Measurements from ENCODE around the gene ZDHHC7.
"Not testable (repeated sequence)": the region's sequence is repeated elsewhere in the genome, so short reads cannot be mapped to it uniquely, and the experiment has no call there.

Gene ZDHHC7, protein sequence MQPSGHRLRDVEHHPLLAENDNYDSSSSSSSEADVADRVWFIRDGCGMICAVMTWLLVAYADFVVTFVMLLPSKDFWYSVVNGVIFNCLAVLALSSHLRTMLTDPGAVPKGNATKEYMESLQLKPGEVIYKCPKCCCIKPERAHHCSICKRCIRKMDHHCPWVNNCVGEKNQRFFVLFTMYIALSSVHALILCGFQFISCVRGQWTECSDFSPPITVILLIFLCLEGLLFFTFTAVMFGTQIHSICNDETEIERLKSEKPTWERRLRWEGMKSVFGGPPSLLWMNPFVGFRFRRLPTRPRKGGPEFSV

DNA sequence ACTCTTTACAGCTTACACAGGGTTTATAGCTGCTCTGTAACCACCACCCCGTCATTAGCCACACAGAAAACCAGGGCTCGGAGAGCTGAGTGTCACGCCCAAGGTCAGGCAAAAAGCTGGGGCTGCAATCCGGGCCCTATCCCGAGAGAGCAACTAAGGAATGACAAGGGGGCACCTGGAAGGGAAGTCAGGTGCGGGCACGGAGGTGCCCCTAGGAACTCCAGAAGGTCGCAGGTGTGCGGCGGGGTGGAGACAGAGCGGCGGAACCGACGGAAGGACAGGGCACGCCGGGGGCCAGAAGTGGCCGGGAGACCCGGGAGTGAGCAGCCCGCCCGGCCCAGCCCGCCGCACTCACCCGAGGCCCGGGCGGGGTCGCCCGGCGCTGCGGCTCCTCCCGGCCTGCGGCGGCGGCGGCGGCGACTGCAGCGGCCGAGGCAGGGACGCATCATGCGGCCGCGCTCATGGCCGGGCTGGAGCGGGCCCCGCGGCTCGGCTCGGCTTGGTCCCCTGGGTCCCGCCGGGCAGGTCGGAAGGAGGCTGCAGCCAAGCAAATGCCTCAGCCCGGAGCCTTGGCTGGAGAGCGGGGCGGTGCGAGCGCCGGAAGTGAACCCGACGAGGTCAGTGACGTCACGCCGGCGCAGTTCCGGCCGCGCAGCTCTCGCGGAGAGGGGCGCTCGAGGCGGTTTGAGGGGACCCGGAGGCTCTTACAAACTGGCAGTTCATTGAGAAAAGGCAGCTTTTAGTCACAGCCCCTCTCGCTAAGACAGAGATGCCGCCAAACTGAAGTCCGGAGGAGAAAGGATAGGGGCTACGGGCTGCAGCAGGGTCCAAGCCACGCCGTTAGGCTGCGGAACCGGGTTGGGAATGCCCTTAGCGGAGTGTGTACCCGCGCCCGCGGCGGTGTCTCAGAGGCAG, at the start of gene ZDHHC7:
Gene ZDHHC7, minus strand, starts transcription at position 605 of the 915 bp plus-strand sequence. CDS start 20,917 bp downstream, outside the sequence.
- in situ Hi-C loops (cut with MboI; ENCODE audit: low sequenced_read_pairs) = no loop called here

DNA sequence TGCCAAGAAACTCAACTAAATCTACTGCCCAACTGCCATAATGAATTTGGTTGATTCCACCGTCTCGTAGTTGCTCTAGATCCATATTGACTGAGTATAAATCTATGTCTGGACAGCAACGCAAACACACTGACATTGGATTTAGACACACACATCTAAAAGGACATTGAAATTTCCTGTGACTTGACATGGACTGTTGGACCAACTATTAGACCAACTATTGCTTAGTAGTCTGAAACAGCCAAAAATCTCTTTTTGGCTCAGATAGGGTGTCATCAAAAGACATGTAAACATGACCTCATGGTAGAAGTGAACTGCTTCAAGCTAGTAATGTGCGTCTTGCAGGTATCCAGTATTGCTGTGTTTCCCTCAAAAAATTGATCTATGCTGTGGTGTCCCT, 47.6 kb upstream of the ZDHHC7 start:
- in situ Hi-C loops (cut with MboI; ENCODE audit: low sequenced_read_pairs) = no loop called here

DNA sequence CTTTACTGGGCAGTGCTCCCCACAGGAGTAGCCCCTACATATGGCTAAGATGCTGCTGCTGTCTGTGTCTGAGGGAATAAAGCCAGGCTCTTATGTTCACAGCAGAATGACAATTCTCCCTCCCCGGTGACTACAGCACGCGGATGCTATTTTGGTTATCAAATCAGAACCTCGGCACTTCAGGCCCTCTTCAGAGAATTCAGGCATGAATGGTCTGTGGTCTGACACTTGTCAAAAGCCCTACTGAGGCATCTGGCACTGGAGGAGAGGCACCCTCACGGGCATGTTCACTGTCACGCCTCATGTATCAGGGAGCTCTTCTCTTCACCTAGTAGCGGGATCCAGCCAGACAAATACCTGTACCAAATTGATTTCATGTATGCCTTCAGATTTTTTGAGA, 46.6 kb upstream of the ZDHHC7 start:
- in situ Hi-C loops (cut with MboI; ENCODE audit: low sequenced_read_pairs) = no loop called here

DNA sequence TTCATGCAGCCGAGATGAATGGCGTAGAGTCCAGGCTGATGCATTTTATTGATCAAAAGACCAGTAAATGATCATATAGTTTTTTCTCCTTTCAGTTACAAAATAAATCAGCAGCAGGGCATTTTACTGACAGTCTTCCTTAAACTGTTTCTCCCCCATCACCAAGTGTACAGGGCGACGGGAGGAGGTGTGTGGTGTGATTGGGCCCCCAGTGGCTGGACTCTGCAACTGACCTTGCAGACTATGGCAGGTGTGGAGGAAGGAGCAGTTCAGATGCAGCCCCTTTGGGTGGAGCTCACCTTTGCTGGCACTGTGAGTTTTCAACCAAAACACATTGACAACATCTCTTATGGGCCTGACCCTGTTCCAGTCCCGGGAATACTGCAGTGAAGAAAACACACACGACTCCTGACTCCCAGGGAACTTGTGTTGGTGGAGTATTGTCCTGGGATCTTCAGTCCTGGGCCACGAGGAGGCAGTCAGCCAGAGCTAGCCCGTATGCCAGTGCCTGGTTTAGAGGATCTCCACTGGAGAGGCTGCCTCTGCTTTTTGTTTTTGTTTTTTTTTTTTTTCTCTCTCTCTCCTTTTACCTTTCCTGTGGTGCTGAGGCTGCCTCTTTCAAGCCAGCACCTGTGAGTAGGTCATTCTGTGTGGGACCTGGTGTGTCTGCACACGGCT, 46.0 kb upstream of the ZDHHC7 start:
- in situ Hi-C loops (cut with MboI; ENCODE audit: low sequenced_read_pairs) = no loop called here

DNA sequence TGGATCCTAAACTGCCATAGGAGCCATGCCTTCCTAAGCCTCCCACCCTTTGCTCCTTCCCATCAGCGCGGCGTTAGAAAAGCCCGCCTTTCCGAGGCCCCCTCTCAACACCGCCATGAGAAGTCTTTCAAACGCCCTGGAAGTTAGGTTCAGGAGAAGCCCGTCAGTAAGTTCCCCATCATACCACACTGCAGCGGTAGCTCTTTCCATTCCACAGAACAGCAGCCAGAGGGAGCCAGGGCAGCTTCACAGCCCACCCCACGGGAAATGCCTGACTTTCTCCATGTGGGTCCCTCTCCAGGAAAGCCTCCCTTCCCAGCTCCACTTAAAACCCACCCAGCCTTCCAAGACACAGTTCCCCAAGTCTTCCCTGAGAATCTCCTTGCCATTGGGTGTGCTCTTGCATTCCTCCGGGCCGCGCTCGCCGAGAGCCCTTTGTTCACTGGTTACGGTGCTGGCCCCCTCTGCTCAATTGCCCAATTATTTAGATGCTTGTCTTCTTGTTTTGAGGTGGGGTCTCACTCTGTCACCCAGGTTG, 44.9 kb upstream of the ZDHHC7 start:
- in situ Hi-C loops (cut with MboI; ENCODE audit: low sequenced_read_pairs) = no loop called here

DNA sequence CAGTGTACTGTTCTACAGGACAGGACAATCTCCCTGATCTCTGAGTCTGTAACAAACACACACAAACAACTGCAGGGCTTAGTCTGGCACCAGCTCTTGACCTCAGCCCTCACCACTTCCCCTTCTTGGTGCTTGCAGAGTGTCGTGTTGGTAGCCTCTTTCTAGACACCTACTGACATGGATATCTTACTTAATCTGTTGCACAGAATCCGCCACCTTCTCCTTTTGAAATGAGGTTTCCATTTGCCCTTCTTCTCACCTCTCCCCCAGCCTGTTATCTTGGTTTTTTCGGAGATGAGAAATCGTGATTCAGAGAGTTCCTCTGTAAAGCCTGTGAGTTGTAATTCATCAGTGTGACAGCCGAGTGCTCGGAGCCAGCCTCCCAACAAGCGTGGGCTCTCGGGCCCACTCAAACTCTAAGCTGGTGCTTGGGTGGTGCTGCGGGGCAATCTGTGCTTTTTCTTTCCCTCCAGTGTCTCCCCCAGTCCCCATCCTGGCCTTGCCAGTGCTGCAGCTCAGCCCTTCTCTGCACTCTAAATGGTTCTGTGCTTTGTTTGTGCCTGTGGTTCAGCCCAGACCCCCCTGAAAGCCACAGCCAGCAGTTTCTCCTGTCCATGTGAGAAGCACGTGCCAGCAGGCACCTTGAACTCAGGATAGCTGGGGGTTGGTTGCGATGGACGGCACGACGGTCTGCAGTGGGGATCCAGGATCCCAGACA, 44.3 kb upstream of the ZDHHC7 start:
- in situ Hi-C loops (cut with MboI; ENCODE audit: low sequenced_read_pairs) = no loop called here

DNA sequence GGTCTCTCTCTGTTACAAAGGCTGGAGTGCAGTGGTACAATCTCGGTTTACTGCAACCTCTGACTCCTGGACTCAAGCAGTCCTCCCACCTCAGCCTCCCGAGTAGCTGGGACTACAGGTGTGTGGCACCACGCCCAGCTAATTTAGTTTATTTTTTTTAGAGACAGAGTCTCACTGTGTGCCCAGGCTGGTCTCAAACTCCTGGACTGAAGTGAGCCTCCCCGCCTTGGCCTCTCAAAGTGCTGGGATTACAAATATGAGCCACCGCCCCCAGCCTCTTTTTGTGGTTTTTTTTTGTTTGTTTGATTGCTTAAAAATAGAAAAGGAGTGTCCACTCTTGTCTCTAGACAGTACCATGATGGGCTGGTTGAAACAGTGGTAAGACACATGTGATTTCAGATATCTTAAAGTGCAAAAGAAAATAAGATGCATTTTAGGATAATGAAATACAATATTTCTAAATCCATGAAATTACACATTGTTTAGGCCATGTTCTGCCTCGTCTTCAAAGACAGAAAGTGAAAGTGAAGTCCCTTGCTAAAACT, 43.7 kb upstream of the ZDHHC7 start:
- in situ Hi-C loops (cut with MboI; ENCODE audit: low sequenced_read_pairs) = no loop called here

DNA sequence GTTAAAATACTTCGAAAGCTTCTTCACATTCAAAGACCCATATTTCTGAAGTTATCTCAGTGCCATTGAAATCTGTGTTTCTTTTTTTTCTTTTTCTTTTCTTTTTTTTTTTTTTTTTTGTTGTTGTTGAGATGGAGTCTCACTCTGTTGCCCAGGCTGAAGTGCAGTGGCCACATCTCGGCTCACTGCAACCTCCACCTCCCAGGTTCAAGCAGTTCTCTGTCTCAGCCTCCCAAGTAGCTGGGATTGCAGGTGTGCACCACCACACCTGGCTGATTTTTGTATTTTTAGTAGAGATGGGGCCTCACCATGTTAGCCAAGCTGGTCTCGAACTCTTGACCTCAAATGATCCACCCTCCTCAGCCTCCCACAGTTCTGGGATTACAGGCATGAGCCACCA, 43.0 kb upstream of the ZDHHC7 start:
- in situ Hi-C loops (cut with MboI; ENCODE audit: low sequenced_read_pairs) = not testable (repeated sequence)

DNA sequence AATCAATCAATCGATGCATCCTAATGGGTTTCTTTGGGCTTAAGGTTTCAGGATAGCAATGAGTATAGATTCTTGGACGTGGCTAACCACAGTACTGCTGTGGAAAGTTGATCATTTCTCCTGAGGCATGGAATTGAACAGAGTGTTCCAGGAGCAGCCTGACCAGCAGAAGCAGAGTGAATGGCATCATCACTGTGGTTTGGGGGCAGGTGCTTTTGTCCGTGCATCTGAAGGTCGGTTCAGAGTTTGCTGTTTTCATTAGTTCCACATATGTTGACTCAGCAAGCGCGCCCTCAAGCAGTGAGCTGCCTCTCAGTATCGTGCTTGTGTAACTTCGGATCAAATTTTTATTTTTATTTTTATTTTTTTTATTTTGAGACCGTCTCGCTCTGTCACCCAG, 41.2 kb upstream of the ZDHHC7 start:
- in situ Hi-C loops (cut with MboI; ENCODE audit: low sequenced_read_pairs) = no loop called here

DNA sequence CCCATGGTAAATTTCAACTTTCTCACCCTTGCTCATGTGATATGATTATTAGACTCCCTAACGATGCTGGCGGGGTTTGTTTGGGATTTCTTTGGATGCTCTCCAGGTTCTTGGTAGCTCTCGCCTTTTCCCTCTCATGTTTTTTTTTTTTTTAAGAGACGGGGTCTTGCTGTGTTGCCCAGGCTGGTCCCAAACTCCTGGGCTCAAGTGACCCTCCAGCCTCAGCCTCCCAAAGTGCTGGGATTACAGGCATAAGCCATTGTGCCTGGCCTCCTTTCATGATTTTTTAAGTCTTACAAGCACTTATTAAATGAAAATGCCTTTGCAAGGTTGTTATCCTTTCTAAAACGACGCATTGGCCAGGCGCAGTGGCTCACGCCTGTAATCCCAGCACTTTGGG, 40.3 kb upstream of the ZDHHC7 start:
- in situ Hi-C loops (cut with MboI; ENCODE audit: low sequenced_read_pairs) = no loop called here

DNA sequence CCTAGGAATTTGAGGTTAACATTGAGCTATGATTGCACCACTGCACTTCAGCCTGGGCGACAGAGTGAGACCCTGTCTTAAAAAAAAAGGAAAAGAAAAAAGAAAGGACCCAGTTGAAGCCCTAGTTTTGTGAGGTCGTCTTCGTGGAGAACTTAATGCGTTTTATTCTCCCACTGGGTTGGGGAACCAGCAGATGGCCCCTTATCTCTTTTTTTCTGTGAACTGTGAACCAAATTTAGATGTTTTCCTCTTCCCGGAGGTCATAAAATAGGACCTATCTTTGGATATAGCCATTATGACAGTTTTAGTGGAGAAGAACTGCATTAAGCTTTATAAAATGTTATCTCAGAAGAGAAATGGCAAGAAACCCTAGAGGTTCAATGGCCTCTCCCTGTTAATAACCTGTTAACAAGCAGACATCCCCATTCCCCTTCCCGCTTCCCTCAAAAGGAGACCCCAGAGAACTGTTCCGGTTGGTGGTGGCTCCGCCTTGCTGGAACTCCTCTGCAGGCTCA, 39.8 kb upstream of the ZDHHC7 start:
- in situ Hi-C loops (cut with MboI; ENCODE audit: low sequenced_read_pairs) = no loop called here

DNA sequence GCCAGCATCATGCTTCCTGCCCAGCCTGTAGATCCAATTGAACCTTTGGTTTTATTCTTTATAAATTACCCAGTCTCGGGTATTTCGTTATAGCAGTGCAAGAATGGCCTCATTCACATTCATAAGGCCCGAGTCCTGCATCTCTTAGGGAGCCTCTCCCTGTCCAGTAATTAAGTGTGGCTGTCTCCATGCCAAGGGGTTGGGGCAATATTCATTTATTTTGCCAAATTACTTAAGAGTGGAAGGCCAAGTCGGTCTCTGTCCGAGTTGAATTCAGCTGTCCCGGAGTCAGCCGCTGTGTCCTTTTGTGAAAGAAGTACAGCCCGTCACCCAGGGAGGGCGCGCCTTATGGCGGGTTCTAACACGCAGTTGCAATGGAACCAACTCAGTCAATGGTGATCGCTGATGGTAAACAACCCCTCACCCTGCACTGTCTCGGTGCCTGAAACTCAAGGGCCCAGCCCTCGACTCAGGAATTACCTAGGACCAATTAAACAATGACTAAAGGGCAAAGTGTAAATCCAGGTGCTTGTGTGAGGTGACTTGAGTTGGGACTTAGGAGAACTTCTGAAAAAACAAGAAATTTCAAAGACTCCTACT, 38.5 kb upstream of the ZDHHC7 start:
- in situ Hi-C loops (cut with MboI; ENCODE audit: low sequenced_read_pairs) = no loop called here

DNA sequence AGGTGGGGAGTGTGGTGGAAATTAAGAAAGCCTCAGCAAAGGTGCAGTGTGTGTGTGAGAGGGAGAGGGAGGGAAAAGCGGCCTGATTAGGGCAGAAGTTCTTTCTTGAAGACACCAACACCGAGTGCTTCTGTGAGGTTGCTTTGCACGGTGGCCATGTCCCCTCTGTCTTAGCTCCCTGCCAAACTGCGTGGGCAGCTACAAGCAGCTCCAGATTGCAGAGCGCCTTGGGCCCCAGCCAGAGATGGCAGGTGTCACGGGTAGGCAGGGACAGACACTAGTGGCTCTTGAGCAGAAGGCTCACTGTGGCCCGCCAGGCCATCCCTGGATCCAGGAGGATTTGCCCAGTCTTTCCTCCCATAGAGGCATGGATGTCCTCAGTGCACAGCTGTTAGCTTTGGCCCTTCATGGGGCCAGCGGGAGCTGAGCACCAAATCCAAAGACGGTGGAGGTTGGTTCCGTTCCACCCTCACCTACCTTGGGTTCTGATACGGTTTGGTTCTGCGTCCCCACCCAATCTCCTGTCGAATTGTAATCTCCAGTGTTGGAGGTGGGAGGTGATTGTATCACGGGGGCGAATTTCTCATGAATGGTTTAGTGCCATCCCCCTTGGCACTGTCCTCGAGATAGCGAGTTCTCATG, 37.7 kb upstream of the ZDHHC7 start:
- in situ Hi-C loops (cut with MboI; ENCODE audit: low sequenced_read_pairs) = no loop called here

DNA sequence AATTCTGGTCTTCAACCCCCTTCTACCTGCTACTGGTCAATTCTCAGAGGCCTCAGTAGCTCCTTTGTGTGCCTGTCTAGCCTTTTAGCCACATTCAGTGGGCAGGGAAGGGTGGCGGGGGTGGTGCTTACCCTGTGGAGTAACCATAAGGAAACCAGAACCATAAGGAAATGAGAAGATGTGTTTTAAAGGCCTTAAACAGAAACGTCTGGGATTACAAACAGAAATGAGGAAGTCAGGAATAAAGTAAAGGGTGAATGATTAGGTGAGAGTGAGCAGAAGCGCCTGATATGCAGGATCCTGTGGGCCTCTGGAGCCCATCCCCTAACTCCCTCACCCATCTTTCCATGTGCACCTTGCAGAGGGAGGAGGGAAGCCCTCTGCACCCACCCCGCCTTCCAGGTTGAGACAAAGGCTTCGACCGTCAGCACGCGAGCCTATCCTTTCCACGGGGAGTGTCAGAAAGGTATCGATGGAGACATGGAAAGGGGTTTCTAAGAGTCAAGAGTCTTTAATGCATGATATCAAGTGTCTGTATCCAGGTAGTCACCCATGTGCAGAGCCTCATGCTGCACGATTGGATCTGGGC, 36.6 kb upstream of the ZDHHC7 start:
- in situ Hi-C loops (cut with MboI; ENCODE audit: low sequenced_read_pairs) = no loop called here

DNA sequence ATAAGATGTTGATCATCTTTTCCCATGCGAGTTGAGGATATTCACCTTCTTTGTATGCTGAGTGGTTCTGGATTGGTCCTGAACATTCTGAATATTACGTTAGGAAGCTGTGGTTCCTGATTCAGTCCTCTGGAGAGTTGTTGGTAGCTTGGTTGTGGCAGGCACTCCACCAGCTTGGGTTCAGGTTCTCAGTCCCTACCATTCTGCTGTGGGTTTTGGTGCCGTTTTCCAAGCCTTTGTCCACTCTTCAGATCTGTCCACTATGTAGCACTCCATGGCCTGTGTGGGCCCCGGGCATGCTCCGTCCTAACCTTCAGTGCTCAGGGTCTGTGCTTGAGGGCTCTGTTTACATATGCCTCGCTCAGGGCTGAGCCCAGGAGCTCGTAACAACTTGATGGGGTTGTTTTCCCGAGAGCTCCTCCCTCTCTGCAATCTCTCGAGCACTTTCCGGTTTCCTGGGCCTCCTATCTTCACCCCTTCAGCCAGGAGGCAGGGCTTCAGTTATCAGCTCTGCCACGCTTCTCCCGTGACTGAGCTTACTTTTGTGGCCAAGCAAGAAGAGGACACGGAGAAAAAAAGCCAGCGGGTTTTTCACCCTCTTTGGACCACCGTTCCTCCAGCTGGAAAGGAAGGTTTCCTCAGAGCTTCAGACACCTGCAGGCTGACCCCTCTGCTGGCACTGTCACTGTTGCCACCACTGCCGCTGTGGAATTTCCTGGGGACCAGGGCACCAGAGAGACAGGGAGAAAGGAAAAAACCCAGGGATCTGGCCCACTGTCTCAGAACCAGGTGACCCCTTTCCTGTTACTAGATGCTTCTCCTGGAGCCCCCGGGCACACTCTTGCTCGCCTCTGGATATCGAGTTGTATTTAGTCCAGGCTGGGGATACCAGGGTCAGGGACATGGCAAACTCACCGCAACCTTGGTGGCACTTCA, 35.9 kb upstream of the ZDHHC7 start:
- in situ Hi-C loops (cut with MboI; ENCODE audit: low sequenced_read_pairs) = no loop called here

DNA sequence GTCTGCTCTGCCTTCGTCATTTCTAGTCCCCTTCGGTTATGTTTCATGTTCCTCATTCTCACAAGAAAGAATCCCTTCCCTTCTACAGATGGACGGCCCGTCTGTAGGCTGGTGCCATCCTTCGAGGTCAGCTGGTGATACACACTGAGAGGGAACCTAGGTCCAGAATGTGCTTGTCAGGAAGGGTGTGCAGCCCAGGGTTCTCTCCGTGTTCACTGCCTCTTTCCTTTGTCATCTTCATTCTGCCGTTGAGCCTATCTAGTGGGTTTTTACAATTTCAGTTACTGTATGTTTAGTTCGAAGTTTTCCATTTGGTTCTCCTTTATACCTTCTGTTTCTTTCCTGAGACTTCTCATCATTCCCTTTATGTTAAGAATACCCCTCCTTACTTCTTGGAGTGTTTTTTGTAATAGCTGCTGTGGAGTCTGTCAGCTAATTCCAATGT, 35.2 kb upstream of the ZDHHC7 start:
- in situ Hi-C loops (cut with MboI; ENCODE audit: low sequenced_read_pairs) = no loop called here

DNA sequence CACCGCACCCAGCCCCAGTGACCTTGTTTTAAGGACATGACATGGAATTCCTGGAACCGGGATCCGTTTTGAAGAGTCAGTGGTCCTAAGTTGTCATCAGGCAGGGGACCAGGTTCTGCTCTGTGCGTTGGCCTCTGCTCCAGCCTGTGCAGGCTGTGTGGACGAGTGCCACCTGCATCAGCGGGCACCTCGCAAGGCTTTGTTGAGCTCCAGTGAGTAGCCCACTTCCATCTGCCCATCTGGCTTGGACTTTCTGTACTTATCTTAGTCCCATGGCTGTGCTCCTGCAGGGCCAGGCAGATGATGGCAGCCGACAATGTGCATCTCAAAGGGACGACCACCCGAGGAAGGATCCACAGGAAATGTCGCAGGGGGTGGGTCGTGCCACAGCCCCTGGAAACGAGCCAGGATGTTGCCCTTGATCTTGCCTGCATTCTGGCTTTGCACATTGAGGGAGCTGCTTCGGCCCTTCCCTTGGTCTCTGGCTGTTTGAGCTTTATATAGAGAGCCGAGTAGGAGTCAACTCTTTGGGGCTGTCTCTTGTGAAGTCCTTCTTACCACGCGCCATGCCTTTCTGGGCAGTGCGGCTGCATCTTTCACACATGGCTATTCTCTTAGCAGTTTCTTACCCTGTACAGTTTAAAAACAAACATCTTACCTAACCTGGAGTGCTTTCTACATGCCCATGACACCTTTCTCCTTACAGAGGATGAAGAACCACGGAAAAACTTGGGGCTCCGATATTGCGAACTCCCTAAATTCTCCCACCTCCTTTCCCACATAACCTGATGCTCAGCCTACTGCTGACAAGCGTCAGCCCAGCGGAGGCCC, 34.5 kb upstream of the ZDHHC7 start:
- in situ Hi-C loops (cut with MboI; ENCODE audit: low sequenced_read_pairs) = no loop called here

Measured in HL-60/S4 treated with phorbol 12-myristate 13-acetate at 8.2 ng/mL for 4 days and 3 days (cell line).